Thoracic aorta endothelial cell (primary cell): Measurements from ENCODE around the gene NEK1. TPM values are rescaled to one million over a fixed set of nuclear protein-coding genes. Genes with fewer than 3 reads are reported as not detected.

Experiments used
- total RNA-seq: library from RNA; depleted of rRNA; stranded (reverse); fragments of >200 nt; gene quantifications from 2 replicates; pipeline ENCODE4 v1.2.3, GENCODE V29; 2012

Gene NEK1
- total RNA-seq, result 10.2 and 12.0 TPM in 2 replicates

GRCh38 chr4:169611991-169612870 lies at the start of gene NEK1:
NEK1 (minus strand) TSS chr4:169612583; CDS start chr4:169602630, 9,953 bp downstream.

GRCh38 chr4:169619958-169620879 lies 7.8 kb upstream of the NEK1 start, which contains the start of gene CLCN3:
CLCN3 (plus strand) TSS chr4:169620578; CDS start chr4:169635929, 15,351 bp downstream.

Other genes starting within 250 kb of the NEK1 start
- gene CLCN3, start 8.0 kb upstream of the NEK1 start, total RNA-seq, result 52.8 and 58.3 TPM in 2 replicates
- 43.6 and 55.9 TPM in 2 replicates for gene HPF1, start 145.4 kb upstream of the NEK1 start, total RNA-seq